Endodermal cell (in vitro differentiated cells): ENCODE results near the gene SRRM1. TPM values are rescaled to one million over a fixed set of nuclear protein-coding genes. Genes with fewer than 3 reads are reported as not detected.

Source experiments
- DNase-seq: peaks from one replicate; pipeline ENCODE4 v3.0.0-alpha.2; 2017
- H3K27ac ChIP-seq: 2 replicates; pipeline ENCODE4 v1.5.1; 2013; ENCODE audit warnings: mild to moderate bottlenecking, low read depth, low read length, moderate library complexity
- H3K27me3 ChIP-seq: 2 replicates; pipeline ENCODE4 v1.6.1; 2013; ENCODE audit warnings: mild to moderate bottlenecking, low read length, moderate library complexity; ENCODE audit not compliant: insufficient read depth, control insufficient read depth, poor library complexity, severe bottlenecking
- H3K36me3 ChIP-seq: 2 replicates; pipeline ENCODE4 v1.7.0; 2013; ENCODE audit warnings: mild to moderate bottlenecking, low read length, moderate library complexity; ENCODE audit not compliant: control insufficient read depth, insufficient read depth
- H3K4me1 ChIP-seq: one replicate; pipeline ENCODE4 v1.7.0; 2013; ENCODE audit warnings: low read length; ENCODE audit not compliant: control insufficient read depth, insufficient read depth
- H3K4me3 ChIP-seq: 2 replicates; pipeline ENCODE4 v1.5.1; 2013; ENCODE audit warnings: mild to moderate bottlenecking, low read length, moderate library complexity
- H3K9ac ChIP-seq: 2 replicates; pipeline ENCODE4 v1.6.1; 2013; ENCODE audit warnings: mild to moderate bottlenecking, low read length, moderate library complexity; ENCODE audit not compliant: poor library complexity, severe bottlenecking; ENCODE audit errors: extremely low read depth
- H3K9me3 ChIP-seq: 2 replicates; pipeline ENCODE4 v1.6.1; 2013; ENCODE audit warnings: mild to moderate bottlenecking, low read length, moderate library complexity; ENCODE audit not compliant: control insufficient read depth
- H3K27ac Mint-ChIP-seq: 2 replicates; pipeline ENCODE4 v1.8.0; 2020; ENCODE audit warnings: mixed read lengths
- H3K27me3 Mint-ChIP-seq: 2 replicates; pipeline ENCODE4 v1.8.0; 2021; ENCODE audit warnings: mild to moderate bottlenecking, mixed read lengths; ENCODE audit not compliant: insufficient read depth
- H3K36me3 Mint-ChIP-seq: 2 replicates; pipeline ENCODE4 v1.8.0; 2020; ENCODE audit warnings: low read depth, mixed read lengths
- H3K4me1 Mint-ChIP-seq: 2 replicates; pipeline ENCODE4 v1.8.0; 2020; ENCODE audit warnings: mixed read lengths
- H3K4me3 Mint-ChIP-seq: 2 replicates; pipeline ENCODE4 v1.8.0; 2020; ENCODE audit warnings: mild to moderate bottlenecking, moderate library complexity, mixed read lengths
- H3K9me3 Mint-ChIP-seq: 2 replicates; pipeline ENCODE4 v1.8.0; 2020; ENCODE audit warnings: mild to moderate bottlenecking, mixed read lengths
- WGBS, 2 experiments: methylation state at CpG; one replicate each; pipeline versions ENCODE4 v1.1.5 to v1.1.7; 2013; ENCODE audit warnings: missing lambda C conversion rate in 2 of 2, mixed read lengths in 1 of 2; ENCODE audit not compliant: insufficient coverage in 1 of 2, insufficient read length in 1 of 2; 5-methylcytosine and 5-hydroxymethylcytosine counted together
- total RNA-seq, 2 donors: library from RNA; stranded (reverse); fragmentation: NEBNext Ultra II Directional in 1 of 2; extraction: Animal tissue kit (Norgen Biotek cat#: 25700) in 1 of 2; gene quantifications; 2 replicates in 1 of 2; 3 replicates in 1 of 2; pipeline ENCODE4 v1.2.1, GENCODE V29; 2021
- TF ChIP-seq, protein P1 (sequence below): fragments of 200-600 bp; sonication (generic); conservative IDR thresholded peaks from 2 replicates; pipeline ENCODE4 v1.5.0; 2021; ENCODE audit warnings: antibody characterized with exemption, mild to moderate bottlenecking

Gene SRRM1
- total RNA-seq, 2 donors from 2014 or later: 233 to 293 TPM

DNA sequence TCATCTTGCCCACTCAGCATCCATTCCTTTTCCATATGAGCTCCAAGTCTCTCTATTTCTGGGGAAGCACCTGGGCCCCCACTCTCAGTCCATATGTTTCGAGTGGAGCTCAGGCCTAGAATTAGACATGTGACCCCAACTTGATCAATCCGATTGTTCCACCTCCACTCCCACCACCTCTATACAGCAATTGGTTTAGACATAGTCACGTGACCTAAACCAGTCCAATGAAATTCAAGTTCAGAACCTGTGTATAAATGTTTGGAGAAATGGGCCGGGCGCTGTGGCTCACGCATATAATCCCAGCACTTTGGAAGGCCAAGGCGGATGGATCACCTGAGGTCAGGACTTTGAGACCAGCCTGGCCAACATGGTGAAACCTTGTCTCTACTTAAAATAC is 72.6 kb downstream of the SRRM1 start:
- no peak for DNase-seq
- Histone ChIP-seq H3K9me3 (no peaks in the 10 kb centered on the region), H3K4me3 (no peak overlapping the region), H3K4me1 (peaks cover 5% of the 10 kb centered on the region), H3K27me3 (no peaks in the 10 kb centered on the region), H3K36me3 (no peaks in the 10 kb centered on the region), H3K9ac (no peak overlapping the region), H3K27ac (no peak overlapping the region)
- TF ChIP-seq, protein P1, sequence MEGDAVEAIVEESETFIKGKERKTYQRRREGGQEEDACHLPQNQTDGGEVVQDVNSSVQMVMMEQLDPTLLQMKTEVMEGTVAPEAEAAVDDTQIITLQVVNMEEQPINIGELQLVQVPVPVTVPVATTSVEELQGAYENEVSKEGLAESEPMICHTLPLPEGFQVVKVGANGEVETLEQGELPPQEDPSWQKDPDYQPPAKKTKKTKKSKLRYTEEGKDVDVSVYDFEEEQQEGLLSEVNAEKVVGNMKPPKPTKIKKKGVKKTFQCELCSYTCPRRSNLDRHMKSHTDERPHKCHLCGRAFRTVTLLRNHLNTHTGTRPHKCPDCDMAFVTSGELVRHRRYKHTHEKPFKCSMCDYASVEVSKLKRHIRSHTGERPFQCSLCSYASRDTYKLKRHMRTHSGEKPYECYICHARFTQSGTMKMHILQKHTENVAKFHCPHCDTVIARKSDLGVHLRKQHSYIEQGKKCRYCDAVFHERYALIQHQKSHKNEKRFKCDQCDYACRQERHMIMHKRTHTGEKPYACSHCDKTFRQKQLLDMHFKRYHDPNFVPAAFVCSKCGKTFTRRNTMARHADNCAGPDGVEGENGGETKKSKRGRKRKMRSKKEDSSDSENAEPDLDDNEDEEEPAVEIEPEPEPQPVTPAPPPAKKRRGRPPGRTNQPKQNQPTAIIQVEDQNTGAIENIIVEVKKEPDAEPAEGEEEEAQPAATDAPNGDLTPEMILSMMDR: no peak
- Mint-ChIP-seq H3K36me3 (no peaks in the 10 kb centered on the region), H3K27me3 (no peaks in the 10 kb centered on the region), H3K4me3 (no peak overlapping the region), H3K27ac (no peak overlapping the region), H3K9me3 (peaks cover 2% of the 10 kb centered on the region), H3K4me1 (peaks cover 18% of the 10 kb centered on the region)
- 90 to 97% methylated on average over 5 to 7 of the region's 7 CpGs for WGBS, 2 experiments

DNA sequence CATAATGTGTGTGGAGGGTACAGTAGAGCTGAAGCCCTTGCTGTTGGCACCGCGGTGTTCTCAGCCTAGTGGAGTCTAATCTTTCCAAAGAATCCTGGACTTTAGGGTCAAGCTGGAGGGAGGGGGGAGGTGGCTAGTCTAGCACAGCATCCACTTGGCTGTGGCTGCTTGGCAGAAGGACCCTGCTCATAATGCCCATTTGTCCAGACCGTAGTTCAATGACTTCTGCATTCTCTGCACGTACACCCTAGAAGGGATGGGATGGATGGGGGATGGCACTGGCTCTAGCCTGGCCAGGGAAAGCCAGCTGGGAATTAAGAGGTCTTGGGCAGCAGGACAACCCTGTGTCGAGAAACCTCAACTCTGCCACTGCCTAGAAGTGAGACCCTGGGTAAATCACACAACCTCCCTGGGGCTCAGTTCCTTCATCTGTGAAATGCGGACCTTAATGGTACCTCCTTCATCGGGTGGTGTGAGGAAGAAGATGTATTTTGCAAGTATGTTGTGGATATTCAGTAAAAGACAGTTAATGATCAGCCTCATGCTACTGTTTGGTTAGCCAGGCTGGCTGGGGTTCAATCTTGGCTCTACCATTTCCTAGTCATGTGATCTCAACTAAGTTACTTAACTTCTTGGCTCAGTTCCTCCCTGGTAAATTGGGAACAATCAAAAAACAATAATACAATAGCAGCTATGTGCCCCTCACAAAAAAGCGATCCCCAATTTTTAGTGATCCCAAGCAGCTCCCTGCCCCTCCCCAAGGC is 75.0 kb downstream of the SRRM1 start:
- Histone ChIP-seq H3K9ac (no peak overlapping the region), H3K27me3 (no peaks in the 10 kb centered on the region), H3K9me3 (no peaks in the 10 kb centered on the region), H3K36me3 (no peaks in the 10 kb centered on the region), H3K27ac (no peak overlapping the region), H3K4me3 (no peak overlapping the region), H3K4me1 (peaks cover 5% of the 10 kb centered on the region)
- Mint-ChIP-seq H3K9me3 (peaks cover 9% of the 10 kb centered on the region), H3K4me1 (peaks cover 18% of the 10 kb centered on the region), H3K27ac (no peak overlapping the region), H3K36me3 (no peaks in the 10 kb centered on the region), H3K27me3 (no peaks in the 10 kb centered on the region), H3K4me3 (no peak overlapping the region)
- TF ChIP-seq, protein P1: no peak
- 95 to 100% methylated on average over 4 to 8 of the region's 8 CpGs for WGBS, 2 experiments
- no peak for DNase-seq

DNA sequence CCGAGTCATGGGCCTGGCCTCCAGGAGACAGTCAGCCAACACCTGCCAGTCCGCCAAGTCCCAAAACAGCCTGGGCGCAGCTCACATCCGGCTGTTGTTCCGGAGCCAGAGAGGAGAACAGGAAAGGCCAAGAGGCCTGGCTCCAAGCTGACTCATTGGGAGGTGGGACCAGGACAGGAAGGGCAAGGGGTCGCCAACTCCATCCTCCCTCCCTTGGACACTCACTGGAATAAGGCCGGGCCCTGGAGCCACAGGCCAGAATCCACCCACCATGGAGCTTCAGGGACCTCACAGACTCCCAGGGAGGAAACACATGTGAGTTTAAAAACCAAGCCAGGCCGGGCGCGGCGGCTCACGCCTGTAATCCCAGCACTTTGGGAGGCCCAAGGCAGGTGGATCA is 77.0 kb downstream of the SRRM1 start:
- WGBS, 2 experiments: 90 to 97% methylated on average over 6 to 12 of the region's 12 CpGs
- peaks cover 5% of the 10 kb centered on the region for H3K4me1 ChIP-seq
- TF ChIP-seq, protein P1: no peak
- H3K9ac ChIP-seq: no peak overlapping the region
- H3K27me3 ChIP-seq: no peaks in the 10 kb centered on the region
- no peak overlapping the region for H3K4me3 ChIP-seq
- peaks cover 10% of the 10 kb centered on the region for H3K4me1 Mint-ChIP-seq
- H3K27ac Mint-ChIP-seq: no peak overlapping the region
- no peaks in the 10 kb centered on the region for H3K36me3 Mint-ChIP-seq
- no peaks in the 10 kb centered on the region for H3K27me3 Mint-ChIP-seq
- no peaks in the 10 kb centered on the region for H3K36me3 ChIP-seq
- no peaks in the 10 kb centered on the region for H3K9me3 ChIP-seq
- no peak overlapping the region for H3K27ac ChIP-seq
- peaks cover 12% of the 10 kb centered on the region for H3K9me3 Mint-ChIP-seq
- no peak for DNase-seq
- no peak overlapping the region for H3K4me3 Mint-ChIP-seq
